ENCODE results near the gene ANKS3.

ANKS3 gene

DNA sequence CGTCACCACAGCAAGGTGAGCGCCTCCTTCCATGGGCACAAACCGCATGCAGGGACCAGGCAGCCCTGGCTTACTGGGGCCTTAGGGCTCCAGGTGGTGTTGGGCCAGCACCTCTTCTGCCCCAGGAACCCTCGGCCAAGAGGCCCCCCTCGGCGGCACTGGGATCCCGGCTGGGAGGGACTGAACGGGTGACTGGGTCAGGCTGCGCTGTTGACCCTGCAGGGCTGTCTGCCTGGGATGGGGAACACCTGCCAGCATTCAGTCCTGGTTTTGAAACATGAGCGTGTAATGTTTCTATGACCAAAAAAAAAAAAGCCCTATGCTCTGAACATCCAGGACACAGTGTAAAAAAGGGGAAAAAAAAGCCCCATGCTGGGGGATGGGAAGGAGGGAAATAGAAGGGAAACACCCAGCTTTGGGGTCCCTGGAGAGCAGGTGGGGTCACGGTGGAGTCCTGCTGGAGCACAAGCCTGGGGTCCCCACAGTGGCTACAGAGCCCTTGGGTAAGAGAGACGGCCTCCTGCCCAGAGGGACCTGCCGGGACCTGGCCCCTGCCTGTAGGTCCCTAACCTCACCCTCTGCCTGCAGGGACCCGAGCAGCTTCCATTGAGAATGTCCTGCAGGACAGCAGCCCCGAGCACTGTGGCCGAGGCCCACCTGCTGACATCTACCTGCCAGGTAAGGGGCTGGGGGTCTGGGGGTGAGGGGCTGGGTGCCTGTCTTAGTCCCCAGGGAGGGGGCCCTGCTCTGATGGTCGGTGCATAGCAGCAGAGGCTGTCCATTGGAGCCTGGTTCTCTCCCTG lies 50.6 kb downstream of the ANKS3 start:
- no peak for DNase-seq

DNA sequence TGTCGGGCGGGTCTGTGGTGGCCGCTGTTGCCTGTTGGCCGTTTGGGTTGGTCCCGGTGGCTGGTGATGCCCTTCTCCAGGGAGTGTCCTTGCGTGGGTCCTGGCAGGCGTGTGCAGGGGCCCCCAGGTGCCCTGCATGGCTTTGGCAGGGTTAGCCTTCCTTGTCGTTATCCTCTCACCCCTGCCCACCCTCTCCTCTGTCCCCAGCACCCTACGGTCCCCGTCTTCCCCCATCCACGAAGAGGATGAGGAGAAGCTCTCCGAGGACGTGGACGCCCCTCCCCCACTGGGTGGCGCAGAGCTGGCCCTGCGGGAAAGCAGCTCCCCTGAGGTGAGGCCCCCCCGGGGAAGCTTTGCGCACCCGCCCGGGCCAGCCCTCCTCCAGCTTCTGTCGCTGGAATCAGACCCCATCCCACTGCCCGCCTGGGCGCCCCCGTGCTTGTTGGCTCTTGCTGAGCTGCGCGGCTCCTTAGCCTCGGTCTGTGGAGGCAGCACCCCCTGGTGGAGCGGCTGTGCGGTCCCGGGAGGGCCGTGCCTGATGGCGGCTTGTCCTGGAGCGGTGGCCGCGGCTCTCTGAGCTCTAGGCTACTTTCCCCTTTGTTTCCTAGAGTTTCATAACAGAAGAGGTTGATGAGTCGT lies 51.3 kb downstream of the ANKS3 start:
- DNase-seq = peak; percentile 46

DNA sequence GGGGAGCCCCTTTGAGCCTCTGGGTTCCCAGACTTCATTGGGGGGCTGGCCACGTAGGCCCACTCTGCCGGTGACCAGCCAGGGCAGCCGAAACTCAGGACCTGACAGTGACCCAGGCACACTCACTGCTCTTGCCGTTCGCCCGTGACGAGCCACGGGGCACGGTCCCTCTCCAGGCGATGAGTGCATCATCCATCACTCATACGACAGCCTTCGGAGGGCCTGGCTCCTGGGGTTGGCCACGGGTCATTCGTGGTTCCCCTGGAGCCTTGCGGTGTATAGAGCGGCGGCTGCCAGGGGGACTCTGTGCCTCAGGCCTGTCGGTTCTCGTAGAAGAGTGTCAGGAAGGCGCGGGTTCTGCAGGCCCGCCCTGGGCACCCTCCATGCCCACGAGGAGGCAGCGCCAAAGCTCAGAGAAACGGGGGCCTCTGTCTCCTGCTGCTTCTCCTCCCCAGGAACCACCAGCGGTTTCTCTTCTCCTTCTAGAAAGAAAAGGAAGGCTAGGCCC lies 51.9 kb downstream of the ANKS3 start:
- DNase-seq = no peak

DNA sequence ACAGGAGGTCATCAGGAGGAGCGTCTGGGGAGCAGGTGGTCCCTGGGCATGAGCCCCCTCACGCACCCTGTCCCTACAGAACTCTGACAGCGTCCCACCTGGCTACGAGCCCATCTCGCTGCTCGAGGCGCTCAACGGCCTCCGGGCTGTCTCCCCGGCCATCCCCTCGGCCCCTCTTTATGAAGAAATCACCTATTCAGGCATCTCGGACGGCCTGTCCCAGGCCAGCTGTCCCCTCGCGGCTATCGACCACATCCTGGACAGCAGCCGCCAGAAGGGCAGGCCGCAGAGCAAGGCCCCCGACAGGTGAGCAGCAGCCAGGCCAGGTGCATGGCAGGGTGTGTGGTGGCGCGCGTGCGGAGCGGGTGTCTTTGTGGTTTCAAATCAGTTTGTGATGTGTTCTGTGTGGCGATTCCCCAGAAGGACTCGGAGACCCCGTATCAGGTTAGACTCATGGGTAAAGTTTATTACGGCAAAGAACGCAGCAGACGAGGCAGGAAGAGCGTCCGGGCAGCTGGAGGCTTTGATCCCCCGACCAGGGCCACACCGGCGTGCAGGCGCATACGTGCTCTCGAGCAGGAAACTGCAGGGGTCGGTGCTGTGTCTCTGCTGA lies 52.5 kb downstream of the ANKS3 start:
- no peak for DNase-seq

DNA sequence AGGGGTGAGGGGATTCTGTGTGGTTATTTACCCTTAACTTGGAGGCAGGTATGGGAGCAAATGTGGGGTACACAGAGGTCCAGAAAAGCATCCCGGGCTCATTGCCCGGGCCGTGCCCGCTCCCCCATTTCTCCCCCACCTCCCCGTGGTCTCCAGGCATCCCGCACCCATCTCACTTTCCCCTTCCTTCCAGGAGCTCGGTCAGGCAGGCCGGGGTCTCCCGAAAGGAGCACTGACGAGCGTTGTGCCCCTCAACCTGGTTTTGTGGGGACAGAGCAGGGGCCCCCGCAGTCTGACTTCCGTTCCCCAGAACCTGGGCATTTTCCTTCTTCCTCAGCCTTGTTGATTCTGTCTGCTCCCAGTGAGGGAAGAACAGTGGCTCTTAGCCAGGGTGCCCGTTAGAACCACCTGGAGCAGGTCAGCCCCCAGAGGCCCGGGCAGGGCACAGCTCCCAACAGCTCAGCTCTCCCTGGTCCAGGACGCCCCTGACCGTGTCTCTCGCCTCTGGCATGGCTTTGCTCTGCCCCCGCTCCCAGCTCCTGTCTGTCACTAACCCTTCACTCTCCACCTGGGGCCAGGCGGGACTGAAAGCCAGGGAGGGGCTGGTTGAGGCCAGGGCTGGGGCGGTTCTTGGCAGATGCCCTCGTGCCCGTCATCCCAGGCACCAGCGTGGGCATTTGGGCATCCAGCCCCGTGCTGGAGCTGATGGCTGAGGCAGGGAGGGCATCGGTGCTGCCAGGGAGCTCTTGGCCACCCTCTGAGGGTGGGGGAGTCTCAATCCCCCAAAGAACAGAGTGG lies 53.2 kb downstream of the ANKS3 start:
- DNase-seq = no peak

DNA sequence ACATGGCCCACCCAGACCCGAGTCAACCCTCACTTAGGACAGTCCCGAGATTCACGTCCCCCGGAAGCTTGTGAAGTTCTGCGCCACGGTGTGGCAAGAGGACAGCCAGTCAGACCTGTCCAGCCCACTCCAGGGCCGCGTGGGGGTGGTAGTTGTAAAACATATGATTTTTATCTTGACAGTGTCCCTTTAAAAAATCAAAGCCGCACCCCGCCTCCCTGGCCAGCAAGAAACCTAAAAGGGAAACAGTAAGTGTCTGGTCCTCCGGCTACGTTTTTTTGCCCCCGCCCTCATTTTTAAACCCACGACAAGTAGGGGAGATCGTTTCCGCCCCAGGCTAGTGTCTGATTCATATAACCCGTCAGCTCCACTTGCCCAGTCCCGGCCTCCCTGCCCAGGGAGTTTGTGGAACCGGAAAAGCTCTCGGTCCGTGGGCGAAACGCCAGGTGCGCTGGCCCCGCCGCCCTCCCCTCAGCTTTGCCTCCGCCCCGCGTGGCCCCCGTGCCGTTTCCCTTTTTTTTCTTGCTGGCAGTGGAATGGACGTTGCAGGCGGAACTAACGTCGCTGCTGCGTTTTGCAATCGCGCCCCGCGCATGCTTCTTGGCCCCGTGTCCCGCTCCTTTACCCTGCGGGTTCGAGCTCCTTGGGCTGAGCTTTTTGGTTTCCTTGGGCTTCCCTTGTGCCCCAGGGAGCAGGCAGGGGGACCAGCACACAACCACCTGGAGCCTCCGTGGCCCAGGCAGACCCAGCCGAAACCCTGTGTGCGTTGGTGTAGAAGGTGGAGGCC lies 54.0 kb downstream of the ANKS3 start:
- DNase-seq = no peak

DNA sequence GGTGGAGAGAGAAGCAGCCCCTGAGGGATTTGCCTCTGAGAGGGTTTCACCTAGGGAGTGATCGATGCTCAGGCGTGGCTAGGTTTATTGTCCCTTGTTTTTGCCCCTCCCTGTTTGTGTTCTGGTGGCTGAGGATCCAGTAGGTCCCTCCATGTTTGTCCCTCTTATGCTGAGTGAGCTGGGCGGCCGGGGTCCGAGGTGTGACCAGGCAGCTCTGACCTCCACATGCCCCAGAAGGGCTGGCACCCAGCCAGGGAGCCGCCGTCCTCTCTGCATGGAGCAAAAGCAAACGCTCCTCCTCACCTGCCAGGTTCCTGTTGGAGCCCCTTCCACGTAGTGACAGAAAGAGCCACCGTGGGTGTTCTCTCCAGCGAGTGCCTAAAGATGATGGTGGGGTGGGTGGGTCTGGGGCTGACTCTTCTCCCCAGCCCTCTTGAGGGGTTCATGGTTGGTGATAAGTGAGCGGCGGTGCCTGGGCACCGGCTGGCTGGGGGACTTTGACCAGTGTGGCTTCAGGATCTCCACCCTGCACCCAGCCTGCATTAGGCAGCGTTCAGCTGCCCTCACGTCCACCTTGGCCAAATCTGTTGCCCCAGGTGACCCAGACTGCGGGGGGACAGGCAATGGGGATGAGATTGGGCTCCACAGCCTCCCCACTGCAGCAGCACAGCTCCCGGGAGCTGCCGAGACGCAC lies 54.8 kb downstream of the ANKS3 start:
- DNase-seq = no peak

DNA sequence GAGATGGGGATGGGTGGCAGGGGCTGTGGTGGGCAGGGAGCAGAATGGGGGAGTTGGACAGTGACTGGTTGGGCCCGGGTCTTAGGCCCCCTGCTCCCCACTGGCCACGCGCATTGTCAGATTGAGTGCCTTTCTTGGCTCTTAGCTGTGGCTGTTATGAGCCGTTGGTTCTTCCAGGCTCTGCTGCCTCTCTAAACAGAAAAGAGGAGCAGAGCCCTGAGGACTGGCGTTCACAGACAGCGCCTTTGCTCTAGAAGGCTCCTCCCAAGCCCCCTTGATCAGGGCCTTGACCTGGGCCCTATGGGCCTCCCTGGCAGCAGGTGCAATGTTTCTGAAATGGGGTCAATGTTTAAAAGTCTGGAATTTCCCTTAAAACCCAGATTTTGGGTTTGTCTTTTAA lies 55.5 kb downstream of the ANKS3 start:
- no peak for DNase-seq

DNA sequence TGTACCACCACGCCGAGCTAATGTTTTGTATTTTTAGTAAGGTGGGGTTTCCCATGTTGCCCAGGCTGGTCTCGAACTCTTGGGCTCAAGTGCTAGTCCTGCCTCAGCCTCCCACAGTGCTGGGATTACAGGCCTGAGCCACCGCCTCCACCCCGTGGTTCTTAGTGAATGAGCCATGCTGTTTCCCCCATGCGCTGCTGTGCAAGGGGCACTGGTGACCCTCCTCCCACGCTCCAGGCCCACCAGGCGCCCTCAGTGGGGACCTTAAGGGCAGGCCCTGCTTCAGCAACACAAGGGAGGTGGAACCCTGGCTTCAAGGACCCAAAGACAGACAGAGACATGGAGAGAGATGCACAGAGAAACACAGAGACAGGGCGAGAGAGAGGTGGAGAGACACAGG lies 56.1 kb downstream of the ANKS3 start:
- DNase-seq = no peak

DNA sequence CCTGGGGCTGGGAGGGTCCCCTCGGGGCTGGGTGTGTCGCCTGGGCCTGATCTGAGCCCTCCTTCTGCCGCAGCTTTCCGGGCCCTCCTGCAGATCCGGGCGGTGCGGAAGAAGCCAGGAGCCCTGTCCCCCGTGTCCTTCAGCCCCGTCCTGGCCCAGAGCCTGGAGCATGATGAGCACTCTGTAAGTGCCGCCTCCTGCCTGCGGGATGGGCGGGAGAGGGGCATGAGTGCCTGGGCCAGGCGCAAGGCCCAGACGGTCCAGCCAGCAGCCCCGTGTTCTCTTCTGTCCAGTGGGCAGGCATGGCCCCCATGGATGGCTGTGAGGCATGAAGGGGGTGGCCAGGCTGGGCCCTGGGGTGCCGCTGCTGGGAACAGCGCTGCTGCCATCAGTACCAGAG lies 56.7 kb downstream of the ANKS3 start:
- no peak for DNase-seq

DNA sequence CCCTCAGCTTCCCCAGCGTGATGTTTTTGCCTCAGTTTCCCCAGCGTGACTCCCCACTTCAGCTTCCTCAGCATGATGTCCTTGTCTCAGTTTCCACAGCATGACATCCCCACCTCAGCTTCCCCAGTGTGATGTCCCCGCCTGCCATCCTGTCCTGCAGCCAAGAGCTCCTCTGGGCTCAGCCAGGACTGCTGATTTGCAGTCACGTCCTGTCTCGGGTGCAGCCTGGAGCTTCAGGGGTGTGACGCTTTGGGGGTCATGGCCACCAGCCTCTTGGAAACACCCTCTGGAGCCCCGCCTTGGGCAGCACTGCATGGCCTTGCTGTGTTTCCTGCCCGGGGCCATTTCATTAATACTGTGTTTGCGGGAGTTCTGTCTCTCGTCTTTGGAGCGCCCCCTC lies 57.2 kb downstream of the ANKS3 start:
- no peak for DNase-seq

DNA sequence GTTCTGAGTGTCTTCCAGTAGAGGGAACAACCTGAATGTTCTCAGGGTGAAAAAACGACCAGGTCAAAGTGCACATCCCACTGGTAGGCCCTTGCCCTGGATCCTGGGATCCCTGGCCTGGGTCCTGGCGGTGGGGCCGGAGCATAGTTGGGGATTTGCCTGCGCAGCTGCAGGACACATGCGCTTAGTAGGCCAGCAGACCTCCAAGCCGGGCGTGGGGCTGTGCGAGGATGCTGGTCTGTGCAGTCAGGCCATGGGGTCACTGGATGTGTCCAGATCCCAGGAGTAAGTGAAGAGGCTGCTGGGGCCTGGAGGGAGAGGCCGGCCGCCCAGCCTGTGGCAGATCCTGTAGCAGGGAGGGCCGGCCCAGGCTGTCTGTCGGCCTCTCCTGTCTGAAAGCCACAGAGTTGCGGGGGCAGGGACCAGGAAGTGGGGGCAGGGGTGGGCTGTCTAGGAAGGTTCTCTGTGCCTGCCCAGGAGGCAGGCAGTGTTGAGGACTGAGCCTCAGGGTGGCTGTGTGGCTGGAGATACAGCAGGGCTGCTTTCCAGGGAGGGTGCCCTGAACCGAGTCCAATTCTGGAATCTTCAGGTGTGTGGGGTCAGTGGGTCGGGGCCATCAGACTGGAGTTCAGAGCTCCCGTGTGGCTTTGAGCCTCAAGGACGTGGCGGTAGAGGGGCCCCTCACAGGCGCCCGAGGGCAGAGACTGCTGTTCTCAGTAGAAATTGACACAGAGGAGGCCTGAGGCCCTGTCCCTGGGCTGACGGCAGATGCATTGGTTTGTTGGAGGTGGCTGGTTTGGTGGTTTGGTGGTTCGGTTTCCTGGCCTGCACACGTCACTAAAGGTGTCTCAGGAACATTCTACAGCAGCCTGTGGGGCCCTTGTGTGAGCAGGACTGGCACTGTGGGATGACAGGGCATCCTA lies 57.9 kb downstream of the ANKS3 start:
- DNase-seq = peak; percentile 34

DNA sequence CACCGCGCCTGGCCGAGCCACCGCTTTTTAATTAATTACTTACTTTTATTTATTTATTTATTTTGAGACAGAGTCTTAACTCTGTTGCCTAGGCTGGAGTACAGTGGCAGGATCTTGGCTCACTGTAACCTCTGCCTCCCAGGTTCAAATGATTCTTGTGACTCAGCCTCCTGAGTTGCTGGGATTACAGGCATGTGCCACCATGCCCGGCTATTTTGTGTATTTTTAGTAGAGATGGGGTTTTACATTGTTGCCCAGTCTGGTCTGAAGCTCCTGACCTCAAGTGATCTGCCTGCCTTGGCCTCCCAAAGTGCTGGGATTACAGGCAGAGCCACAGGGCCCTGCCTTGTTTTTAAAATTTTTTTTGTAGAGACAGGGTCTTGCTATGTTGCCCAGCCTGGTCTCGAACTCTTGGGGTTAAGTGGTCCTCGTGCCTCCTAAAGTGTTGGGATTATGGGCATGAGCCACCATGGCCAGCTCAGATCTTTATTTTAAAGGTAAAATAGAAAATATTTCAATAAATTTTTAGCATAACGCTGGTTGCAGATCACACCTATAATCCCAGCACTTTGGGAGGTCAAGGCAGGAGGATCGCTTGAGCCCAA lies 59.0 kb downstream of the ANKS3 start:
- no peak for DNase-seq

DNA sequence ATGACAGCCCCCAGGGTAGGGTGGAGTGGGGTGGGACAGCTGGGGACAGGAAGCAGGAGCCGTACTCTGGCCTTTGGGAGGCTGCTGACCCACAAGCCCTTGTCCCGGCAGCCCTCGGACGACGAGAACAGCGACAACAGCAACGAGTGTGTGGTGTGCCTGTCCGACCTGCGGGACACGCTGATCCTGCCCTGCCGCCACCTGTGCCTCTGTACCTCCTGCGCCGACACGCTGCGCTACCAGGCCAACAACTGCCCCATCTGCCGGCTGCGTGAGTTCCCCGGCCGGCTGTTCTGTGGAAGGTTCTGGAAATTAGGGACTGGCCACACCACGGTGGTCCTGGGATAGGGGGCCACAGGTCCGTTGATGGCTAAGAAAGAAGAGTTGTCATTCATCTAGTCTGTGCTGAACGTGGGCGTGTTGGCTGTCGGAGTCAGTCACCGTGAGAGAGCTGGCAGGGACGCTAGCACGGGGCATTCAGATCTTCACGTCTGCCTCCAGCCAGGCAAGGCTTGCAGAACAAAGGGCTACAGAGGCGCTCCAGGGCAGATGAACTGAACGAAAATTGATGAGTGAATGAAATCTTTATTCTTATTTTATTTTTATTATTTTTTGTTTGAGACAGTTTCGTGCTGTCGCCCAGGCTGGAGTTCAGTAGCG lies 60.6 kb downstream of the ANKS3 start:
- no peak for DNase-seq

DNA sequence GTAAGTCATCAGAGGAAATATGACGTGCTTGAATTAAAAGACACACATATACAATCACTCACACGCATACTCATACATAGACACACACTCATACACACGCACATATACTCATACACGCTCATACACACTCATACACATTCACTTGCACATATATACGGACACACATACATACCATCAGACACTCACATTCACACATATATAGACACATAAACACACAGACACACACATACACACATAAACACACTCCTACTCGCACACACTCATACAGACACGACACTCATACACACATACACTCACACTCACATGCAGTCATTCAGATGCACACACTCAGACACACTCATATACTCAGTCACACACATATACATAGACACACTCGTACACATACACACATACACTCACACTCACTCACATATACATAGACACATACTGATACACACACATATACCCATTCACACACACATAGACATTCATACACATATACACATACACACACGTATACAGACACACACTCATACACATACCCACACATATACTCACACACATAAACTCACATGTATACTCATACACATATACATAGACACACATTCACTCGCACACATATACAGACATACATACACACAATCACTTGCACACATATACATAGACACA lies 65.6 kb downstream of the ANKS3 start:
- no peak for DNase-seq

DNA sequence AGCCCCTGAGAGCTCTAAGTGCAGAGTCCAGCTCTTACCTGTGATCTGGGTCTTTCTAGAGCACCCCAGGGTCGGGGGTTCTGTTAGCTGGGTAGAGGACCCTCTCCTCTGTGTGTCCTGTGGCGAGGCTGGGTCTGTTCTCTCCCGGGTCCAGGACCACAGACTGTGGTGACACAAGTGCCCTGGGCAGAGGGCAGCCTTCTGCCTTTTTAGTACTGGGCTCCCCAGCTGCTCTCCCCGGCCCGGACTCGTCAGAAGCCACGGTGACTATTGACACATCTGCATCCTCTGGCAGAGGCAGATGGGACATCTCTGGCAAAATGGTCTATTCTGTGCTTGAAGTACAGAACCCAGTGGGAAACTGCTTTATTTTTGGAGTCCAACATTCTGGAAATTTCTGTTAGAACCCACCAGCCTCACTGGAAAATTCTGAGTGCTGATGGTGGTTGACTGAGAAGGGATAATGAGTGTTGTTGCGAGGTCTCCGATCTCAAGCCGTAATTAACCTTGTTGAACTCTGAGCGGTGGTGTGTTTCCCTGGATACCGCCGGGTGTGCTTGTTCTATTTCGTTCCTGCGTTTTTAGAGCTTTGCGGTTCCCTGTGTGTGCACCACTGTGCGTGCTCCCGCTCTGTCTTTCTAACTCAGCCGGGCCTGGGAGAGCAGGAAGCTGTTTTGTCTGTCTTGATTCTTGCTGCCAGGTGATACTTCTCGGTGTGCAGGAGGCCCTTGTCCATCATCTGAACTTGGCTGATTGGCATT lies 66.7 kb downstream of the ANKS3 start:
- DNase-seq = no peak

DNA sequence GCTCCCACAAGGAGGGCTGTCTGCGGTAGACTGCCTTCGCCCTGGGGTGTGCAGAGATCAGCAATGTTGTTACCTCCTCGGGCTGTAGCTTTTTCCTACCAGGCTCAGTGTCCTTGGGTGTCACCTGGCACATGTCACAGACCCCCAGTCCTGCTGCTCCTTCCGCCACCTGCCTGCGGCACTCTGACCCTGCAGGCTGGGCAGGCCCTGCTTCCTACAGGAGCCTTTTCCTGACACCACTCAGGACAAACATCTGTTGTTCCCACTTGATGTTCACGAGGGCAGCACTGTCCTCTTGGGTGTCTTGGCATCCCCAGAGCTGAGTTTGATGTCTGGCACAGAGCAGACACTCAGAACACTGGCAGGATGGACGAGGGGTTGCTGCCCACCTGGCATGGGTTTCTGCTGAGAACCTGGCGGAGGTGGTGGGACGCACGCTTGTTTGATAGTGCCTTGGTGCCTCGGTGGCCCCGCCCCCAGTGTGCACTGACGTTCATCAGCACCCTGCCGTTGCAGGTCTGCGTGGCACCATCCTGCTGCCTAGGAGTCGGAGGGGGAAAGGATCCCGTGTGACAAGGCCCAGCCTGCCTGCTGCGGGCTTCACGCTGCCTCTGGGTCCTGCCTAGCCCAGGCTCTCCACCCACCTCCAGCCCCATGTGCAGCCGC lies 67.4 kb downstream of the ANKS3 start:
- DNase-seq = no peak

All from activated naive CD4-positive, alpha-beta T cell treated with anti-CD3 and anti-CD28 coated beads, Interleukin-2, amount 50 U/mL, for 16 hours (primary cell).